HG03558 (cell line): ENCODE measurements around the gene MS4A10.

Experiments used
- ATAC-seq: cut with Tn5 transposase; IDR thresholded peaks from one replicate; pipeline ENCODE4 v1.9.1; 2021; ENCODE audit warnings: moderate number of reproducible peaks; ENCODE audit not compliant: unreplicated experiment; ENCODE audit errors: extremely low read depth

Gene MS4A10

DNA sequence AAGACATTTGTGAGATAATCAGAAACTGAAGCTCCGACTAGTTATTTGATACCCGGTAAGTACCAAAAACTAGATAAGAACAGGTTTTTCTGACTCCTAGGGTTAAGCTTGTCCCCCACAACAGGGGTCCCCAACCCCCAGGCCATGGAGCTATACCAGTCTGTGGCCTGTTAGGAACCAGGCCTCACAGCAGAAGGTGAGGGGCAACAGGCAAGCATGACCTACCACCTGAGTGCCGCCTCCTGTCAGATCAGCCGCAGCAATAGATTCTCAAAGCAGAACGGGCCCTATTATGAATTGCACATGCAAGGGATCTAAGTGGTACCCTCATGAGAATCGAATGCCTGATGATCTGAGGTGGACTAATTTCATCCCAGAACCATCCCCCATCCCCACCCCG is 1.2 kb upstream of the MS4A10 start:
- no peak for ATAC-seq

DNA sequence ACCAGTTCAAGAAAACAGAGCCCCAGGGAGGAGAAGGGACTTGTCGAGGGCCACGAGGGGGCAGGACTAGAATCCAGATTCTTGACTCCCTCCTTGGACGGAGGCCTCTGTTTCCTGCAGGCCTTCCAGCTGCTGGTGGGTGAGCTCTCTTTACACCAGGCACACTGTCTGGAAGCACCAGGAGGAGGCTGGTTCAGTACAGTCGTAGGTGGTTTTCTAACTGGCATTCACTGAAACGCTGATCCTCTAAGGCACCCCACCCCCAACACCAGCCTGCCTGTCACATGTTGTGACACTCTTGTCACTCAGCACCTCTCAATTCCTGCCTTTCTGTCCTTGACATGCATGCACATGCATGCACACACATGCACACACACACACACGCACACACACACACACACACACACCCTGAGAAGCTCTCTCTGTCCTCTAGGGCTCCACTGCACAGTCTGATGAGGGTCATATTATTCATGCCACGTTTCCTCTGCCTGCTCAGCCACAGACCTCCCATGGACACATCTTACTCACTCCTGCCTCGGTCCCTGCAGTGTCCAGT is 751 bp downstream of the MS4A10 start:
- ATAC-seq: no peak

DNA sequence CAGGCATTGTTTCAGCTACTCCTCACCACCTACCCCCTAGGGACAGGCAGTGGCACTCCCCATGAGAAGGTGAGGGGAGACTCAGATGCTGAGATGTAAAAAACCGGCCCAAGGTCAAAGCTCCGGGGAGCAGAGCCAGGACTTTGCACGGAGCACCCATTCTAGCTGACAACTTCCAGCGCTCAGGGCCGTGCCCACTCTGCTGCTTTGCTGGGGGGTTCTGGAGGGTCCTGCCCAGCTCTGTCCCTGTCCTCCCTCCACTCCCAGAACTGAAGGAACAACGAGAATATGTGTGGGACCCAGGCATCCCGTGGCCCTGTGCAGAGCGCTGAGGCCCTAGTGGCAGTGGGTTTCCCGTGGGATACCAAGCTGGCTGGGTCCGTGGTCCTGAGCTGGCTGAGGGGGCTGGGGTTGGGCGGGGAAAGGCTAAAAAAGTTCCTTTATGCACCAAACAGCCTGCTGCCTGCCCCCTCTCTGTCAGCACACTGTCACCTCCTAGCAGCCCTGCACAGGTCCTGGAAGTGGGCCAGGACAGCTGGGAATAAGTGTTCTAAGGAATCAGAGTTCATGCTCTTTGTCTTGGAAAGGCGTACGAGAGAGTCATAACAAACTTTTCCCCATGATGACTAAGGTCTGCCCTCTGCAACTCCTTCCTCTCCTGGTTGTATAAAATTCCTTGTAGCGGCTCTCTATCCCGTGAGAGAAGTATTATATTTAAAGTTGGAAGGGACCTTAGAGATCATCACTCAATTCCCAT is 1.9 kb downstream of the MS4A10 start:
- ATAC-seq: no peak

DNA sequence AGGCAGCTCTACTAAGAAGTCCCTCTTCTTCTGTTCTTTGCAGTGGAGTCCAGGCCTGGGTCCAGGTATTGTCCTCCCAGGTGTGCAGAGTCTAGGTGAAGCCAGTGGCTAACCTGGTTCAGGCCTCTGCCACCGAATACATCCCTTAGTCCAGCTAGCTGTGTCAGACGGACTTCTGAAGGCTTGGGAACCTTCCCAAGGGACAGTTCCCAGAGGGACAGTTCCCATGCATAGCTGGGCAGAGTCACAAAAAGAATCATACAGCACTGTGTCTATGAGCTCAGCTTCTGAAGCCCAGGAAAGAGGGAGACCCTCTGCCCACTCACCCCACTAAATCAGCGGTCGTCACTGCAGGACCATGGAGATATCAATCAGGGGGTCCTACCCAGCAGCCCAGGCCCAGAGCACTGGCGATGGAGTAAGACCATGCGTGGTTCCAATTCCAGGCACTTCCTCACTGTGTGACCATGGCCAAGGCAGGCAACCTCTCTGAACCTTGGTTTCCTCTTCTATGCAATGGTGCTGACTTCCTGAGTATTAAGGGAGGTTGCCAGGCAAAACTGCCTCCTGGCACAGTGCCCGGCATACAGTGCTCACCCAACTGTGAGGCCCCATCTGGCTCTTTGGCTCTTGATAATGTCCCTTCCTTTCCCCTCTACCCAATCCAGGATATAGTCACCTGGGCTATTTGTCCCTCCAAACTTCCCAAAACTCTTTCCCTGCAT is 3.4 kb downstream of the MS4A10 start:
- no peak for ATAC-seq

DNA sequence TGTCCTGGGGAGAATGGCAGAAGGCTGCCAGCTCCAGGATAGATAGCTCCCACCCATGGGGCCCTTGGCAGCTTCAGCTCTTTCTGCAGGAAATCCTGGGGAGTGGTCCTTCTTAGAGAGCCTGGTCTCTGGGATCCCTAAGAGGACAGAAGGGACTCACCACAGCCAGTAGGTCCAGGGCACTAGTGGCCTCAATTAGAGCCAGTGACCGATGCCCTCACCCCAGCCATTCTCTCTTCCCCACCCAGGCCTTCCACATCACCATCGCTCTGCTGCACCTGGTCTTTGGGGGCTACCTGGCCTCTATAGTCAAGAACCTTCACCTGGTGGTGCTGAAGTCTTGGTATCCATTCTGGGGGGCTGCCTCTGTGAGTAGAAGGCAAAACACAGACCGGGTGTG is 5.6 kb downstream of the MS4A10 start:
- no peak for ATAC-seq

DNA sequence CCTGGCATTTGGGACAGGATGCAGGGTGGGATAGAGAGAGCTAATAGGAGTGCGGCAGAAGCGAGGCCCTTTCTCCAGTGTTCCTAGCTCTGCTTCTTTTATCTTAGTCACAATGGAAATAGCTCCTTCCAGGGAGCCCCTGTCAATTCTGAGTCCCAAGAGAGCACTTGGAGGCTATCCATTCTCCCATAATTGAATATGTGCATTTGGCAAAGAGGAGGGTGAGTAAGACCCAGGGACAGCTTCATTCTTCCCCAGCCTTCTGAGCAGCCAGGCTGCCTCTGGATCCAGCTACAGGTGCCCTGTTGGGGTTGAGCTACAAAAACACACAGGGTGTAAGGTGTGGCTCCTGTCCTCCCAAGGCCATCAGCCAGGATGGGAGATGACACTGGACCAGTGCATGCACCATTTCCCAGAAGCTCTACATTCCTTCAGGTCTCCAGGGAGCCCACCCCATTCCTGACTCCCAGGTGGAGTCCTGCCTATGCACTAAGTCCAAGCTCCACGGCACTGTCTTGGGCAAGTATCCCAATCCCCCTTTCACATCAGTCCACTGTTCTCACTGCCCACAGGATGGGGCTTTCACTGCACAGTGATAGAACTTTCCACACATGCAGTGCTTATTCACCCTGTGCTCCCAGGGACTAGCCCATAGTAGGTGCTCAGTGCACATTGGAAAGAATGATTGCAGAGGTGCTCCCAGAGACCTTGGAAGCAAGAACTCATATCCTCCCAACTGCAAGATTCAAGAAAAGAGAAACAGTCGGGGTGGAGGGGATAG is 6.2 kb downstream of the MS4A10 start:
- ATAC-seq: no peak

DNA sequence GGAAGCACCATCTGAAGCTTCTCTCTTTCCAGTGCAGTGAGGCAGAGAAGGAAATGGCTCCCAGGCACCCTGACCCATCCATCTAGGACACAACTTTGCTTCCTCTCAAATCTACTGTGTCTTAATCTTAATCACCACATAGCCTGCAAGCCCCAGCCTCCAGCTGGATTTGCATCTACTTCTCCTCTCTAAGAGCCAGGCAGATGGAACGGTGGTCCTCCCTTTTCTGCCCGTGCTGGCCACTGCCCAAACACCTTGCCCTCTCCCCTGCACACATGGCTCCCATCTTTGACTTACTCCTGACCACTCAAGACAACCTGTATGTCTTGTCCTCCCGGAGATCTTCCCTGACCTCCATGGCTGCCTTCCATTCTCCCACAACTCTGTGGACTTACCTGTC is 7.4 kb downstream of the MS4A10 start:
- ATAC-seq: no peak

DNA sequence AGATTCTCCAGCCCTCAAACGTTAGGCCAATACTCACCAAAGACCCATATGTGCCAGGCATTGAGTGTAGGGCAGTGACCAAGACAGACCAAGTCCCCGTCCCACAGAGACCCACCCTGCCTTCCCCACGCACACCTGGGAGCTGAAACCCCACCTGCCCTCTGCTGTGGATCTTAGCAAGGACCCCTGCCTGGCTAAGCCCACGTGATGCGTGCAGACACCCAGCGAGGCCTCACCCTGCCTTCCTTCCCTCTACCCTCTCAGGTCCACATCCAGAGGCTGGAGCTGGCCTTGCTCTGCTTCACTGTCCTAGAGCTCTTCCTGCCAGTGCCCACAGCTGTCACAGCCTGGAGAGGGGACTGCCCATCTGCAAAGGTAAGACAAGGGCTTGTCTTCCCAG is 10.2 kb downstream of the MS4A10 start:
- no peak for ATAC-seq

DNA sequence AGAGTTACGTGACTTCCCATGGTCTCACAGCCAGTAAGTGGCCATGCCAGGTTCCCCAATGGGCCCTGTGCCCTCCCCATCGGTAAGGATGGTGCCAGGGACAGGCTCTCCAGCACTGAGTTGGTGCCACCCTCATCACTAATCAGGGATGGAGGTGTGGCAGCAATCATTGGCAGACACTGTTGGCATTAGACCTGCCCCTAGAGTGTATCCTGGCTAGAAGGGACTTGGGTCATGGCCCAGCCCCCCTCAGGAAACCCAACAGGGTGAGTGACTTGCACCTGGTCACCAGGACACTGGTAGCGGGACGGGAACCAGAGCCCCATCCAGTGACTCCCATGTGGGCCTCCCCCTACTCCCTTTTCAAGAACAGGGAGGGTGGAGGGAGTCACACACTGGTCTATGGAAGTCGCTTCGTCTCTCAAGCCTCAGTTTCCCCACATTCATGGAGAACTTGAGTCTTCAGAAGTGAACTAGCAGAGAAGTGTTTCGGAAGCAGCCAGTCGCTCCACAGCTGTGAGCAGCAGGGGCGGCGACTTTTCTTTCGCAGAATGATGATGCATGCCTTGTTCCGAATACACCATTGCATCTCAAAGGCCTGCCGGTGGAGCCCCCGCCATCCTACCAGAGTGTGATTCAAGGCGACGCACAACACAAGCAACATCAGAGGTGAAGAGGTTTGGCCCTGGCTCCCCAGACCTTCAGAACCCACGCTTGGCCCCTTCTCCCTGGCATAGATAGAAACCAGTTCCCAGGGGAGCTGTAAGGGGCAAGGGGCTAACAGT is 12.9 kb downstream of the MS4A10 start:
- no peak for ATAC-seq

DNA sequence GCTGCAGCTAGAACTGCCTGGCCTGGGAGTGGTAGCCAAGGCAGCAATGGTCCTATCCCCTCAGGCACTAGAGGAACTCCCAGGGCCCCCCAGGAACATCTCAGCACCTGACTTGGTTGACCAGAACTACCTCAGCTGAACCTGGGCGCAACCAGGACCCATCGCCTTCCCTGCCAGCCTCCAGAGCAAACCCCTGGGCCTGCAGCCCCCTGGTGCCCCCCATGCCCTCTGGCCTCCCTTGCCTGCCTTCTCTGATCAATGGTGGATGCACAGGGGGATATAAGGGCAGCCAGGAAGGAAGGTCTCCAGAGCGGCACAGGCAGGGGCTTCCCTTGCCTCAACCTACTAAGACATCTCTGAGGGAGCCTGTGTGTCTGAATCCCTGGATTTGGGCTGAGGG is 13.5 kb downstream of the MS4A10 start:
- ATAC-seq: no peak

DNA sequence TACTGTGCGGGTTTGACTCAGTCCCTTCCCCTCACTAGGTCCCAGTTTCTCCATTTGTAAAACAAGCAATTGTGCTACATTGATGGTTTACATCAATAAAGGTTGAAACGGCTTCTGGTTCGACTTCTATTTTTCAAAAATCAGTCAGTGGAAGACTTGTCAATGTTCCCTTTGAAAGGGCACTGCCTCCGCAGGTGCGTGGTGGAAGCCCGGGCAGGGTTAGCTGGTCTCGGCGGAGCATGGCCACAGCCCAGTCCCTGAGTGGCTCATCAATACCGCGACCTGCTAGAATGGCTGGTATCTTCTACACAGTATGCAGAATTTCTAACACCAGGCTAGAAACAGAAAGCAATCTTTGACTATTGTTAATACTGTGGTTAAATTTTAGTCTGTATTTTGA is 16.1 kb downstream of the MS4A10 start:
- ATAC-seq: no peak

DNA sequence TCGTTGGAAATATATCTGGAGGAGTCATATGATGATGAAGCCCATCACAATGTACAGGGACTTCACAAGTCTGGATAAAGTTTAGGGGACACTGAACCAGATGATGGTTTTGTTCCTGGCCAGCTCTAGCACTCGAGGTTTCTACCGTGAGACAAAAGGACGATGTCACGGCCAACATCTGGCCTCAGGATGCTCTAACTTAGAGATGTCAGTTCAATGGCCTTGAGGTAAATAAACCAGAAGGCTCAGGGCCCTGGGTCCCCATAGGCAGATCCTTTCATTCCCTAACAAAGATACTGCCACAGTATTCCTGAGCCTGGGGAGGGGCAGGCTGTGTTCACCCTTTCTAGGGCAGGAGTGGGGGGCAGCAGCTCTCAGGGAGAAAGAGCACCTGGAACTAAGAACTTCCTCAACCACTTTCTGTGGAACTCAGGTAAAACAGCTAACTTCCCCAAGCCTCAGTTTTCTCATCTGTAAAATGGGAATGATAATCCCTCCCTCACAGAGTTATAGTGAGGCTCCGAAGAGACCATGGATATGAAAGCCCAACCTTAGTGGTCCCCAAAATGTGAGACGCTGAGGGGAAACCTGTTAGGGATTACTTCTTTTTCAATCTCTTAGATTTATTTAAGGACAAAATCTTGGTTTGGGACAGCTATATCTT is 18.3 kb downstream of the MS4A10 start:
- no peak for ATAC-seq

DNA sequence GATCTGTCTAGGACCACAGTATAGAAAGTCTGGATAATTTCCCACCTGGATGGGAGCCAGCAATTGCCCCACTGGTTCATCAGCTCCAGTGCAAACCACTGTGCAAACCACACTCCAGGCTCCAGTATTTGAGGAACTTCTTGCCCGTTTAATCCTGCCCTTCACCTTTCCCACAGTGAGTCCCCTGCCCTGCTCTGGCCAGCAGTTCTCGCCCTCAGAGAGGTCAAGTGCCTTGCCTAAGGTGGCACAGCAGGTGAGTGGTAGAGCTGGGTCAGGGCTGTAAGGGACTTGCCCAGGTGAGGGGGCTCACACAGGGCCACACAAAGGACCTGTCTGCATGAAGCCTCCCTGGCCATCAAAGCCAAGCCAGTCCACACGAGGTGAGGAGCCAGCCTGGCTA is 24.1 kb downstream of the MS4A10 start:
- ATAC-seq: no peak

DNA sequence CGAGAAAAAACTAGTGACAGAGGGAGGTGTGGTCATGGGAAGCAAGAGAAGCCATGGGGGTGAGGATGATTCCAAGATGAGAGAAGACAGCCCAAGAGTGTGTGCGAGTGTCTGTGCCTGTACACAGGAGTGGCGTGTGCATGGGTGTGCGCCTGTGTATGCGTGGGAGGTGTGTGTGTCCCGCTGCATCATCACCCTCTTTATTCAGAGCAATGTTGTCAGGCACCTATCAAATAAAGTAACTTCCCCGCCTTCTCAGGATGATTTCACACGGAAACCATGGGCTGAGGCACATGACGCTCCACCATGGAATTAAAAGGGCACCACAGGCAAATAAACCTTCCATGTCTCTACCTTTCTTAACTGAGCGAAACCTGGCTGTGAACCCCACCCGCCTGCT is 24.6 kb downstream of the MS4A10 start:
- ATAC-seq: no peak

DNA sequence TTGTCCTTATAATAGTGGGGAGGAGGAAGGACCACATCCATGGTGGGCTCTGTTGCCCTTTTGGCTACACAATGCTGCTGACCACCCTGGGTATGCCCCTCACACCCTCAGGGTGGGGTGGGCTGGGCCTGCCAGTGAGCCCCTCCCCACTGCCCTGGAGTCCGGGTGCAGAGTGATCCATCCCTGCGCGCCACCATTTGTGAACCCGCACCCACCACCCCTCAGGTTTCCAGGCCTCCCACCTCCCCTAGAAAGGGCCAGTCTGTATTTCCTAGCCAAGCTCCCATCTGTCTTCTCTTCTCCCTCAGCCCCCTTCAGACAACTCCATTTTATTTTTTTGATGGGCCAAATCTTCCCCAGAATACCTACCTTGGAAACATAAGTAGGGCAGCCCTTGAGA is 25.0 kb downstream of the MS4A10 start:
- ATAC-seq: no peak

DNA sequence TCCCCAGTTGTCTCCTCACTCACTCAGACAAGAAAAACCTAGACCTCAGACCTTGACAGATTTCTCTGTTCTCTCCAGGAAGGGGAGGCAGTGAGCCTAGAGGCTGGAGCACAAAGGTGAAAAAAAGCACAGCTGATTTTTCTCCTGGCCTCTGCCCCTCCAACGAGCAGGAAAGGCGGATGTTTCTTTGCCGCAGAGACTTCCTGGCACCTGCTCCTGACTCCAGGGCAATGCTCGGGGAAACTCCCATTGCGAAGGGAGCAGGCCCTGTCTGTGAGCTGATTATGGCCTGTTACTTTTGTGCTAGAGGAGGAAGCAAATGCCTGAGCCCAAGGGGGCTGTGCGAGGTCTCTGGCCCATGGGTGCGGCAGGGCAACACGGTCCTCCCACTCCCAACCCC is 25.4 kb downstream of the MS4A10 start:
- no peak for ATAC-seq

DNA sequence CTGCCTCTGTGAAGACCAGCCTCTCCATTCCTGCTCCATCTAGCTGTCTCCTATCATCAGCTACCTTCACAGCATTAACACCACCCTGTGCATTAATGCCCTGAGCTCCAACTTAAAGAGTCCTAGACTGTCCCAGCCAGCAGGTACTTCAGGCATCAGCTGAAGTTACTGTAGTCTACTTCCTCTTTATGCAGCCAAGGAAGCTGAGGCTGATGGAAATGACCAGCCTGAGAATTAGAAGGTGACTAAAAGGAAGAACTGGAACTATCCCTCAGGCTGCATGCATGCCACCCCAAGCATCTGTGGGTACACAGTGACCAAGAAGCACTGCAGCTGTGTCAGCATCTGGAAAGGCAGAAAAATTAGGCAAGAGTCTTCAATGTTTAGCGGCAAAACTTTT is 28.2 kb downstream of the MS4A10 start:
- ATAC-seq: no peak

DNA sequence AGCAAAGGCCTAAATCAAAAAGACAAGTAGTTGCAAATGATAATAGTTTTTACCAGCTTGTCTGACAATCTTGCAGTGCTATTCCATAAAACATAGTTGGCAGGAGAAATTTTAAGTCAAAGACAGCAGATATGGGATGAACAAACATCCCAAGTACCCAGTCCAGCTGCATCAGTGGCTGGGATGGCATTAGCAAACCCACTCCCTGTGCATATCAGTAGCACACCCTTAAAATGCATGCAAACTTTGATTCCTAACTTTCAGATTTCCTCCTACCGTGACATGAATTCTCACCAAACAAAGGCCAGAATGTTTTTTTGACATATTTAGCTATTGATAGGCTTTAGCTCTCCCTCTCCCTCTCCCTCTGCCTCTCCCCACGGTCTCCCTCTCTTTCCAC is 29.0 kb downstream of the MS4A10 start:
- ATAC-seq: no peak

DNA sequence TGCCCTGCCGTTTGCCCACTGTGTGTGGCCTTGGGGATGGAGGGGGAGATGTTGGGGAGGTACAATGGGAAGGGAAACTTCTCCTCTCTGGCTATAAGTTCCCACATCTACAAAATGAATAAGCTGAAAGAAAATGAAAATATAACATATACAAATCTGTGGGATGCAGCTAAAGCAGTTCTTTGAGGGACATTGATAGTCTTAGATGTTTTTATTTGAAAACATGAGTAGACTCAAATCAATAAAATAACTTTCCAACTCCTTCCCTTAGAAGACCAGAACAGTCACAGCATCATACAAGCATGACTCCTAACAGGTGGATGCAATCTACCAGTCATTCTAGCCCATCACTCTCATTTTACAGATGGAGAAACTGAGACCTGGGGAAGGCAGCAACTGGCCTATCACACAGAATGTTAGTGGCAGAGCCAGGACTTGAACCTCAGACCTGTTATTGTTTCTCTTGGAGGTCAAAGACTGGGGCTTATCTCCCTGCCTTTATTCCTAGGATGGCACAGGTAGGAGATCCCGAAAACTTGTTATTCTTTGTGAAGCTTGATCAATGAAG is 31.5 kb downstream of the MS4A10 start:
- ATAC-seq: no peak
